K562 (cell line): ENCODE data around the gene CCNQ. TPM values are rescaled to one million over a fixed set of nuclear protein-coding genes. Genes with fewer than 3 reads are reported as not detected.

Source experiments
- ATAC-seq: fragments of 200-7000 bp; cut with Tn5 transposase; 3 replicates; pipeline ENCODE4 v1.9.1; 2020; ENCODE audit warnings: moderate library complexity
- BruUV-seq: library from RNA; stranded (reverse); fragments of 400-500 nt; replicated peaks from 2 replicates; lab custom pipeline; 2021; lab: Mats Ljungman, UMichigan
- CTCF ChIA-PET: fragments of 300-600 bp; formaldehyde crosslinking; extraction: SDS; loops from one replicate; lab custom pipeline; 2021; ENCODE audit warnings: low intra/inter-chr PET ratio; lab: Yijun Ruan, JAX
- POLR2A ChIA-PET: fragments of 300-600, 350-650 bp; sonication (Branson Sonifier 250); formaldehyde crosslinking; extraction: SDS; loops from one replicate; lab custom pipeline; 2021; ENCODE audit warnings: antibody characterized with exemption, inconsistent platforms; lab: Yijun Ruan, JAX
- DNase-seq, 4 experiments: peaks; one replicate each; pipeline versions ENCODE4 v3.0.0 to v3.0.0-alpha.2; 2011 to 2018; ENCODE audit warnings: low spot score in 3 of 4, mixed read lengths in 3 of 4; ENCODE audit errors: extremely low read depth in 1 of 4
- FAIRE-seq: peaks from 2 replicates; lab custom pipeline; 2011; peaks lifted over from hg19 to GRCh38; lab: Jason Lieb, UNC
- H2AFZ ChIP-seq: 2 replicates; pipeline ENCODE4 v1.6.0; 2011; ENCODE audit warnings: low read depth, low read length, control low read depth, inconsistent platforms
- H3K27ac ChIP-seq: fragments of 200-600 bp; 3 replicates; pipeline ENCODE4 v1.8.0; 2011; ENCODE audit warnings: low read depth, mild to moderate bottlenecking, control low read depth, inconsistent platforms, low read length, moderate library complexity, mixed read lengths; ENCODE audit errors: extremely low read depth
- H3K27me3 ChIP-seq, 2 experiments: fragments of 300-600 bp in 1 of 2; 2 replicates in 1 of 2; 3 replicates in 1 of 2; pipeline versions ENCODE4 v1.6.0 to v1.8.0; 2011; ENCODE audit warnings: inconsistent platforms in 2 of 2, low read length in 2 of 2, mild to moderate bottlenecking in 1 of 2, mixed read lengths in 1 of 2, moderate library complexity in 1 of 2; ENCODE audit not compliant: control insufficient read depth in 2 of 2, insufficient read depth in 2 of 2
- H3K36me3 ChIP-seq: fragments of 300-600 bp; 3 replicates; pipeline ENCODE4 v1.8.0; 2011; ENCODE audit warnings: mild to moderate bottlenecking, low read length, inconsistent platforms; ENCODE audit not compliant: control insufficient read depth, insufficient read depth
- H3K4me1 ChIP-seq, 2 experiments: fragments of 200-600 bp in 1 of 2; replicated peaks in 1 of 2; 2 replicates in 1 of 2; 3 replicates in 1 of 2; pipeline versions ENCODE4 v1.5.1 to v1.8.0; 2011; ENCODE audit warnings: inconsistent platforms in 2 of 2, low read length in 2 of 2, mild to moderate bottlenecking in 1 of 2, mixed read lengths in 1 of 2, moderate library complexity in 1 of 2; ENCODE audit not compliant: control insufficient read depth in 2 of 2, insufficient read depth in 2 of 2
- H3K4me2 ChIP-seq: 2 replicates; pipeline ENCODE4 v1.6.1; 2011; ENCODE audit warnings: low read length, control low read depth, inconsistent platforms, mixed read lengths; ENCODE audit not compliant: insufficient read depth
- H3K4me3 ChIP-seq: fragments of 200-600 bp; sonication (generic), shearing (Covaris generic); 2 replicates; pipeline ENCODE4 v1.5.1; 2016; ENCODE audit warnings: control low read depth, inconsistent platforms
- H3K79me2 ChIP-seq: fragments of 200-600 bp; 3 replicates; pipeline ENCODE4 v1.8.0; 2011; ENCODE audit warnings: low read length, inconsistent platforms; ENCODE audit not compliant: control insufficient read depth, insufficient read depth
- H3K9ac ChIP-seq, 2 experiments: 2 replicates each; pipeline versions ENCODE4 v1.6.0 to v1.6.1; 2011; ENCODE audit warnings: low read depth in 2 of 2, low read length in 2 of 2, control low read depth in 1 of 2, inconsistent platforms in 1 of 2, mild to moderate bottlenecking in 1 of 2, mixed read lengths in 1 of 2; ENCODE audit not compliant: insufficient read depth in 1 of 2
- H3K9me1 ChIP-seq: one replicate; pipeline ENCODE4 v1.6.0; 2011; ENCODE audit warnings: inconsistent platforms, mild to moderate bottlenecking, low read length, moderate library complexity; ENCODE audit not compliant: control insufficient read depth, insufficient read depth
- H3K9me3 ChIP-seq: replicated peaks from 2 replicates; pipeline ENCODE4 v1.5.1; 2011; ENCODE audit warnings: low read depth, low read length, inconsistent platforms; ENCODE audit not compliant: control insufficient read depth, insufficient read depth
- H4K20me1 ChIP-seq: replicated peaks from 2 replicates; pipeline ENCODE4 v1.6.1; 2011; ENCODE audit warnings: low read length, inconsistent platforms, mixed read lengths; ENCODE audit not compliant: control insufficient read depth, insufficient read depth
- HSF4 ChIP-seq: fragments of 250-450 bp; sonication (Bioruptor Pico); IDR thresholded peaks from 2 replicates; pipeline ENCODE4 v2.1.2; 2022; ENCODE audit warnings: mild to moderate bottlenecking, moderate library complexity, borderline replicate concordance
- TOE1 ChIP-seq, 2 experiments: fragments of 450-650 bp in 1 of 2; sonication (generic) in 1 of 2; formaldehyde crosslinking in 1 of 2; IDR thresholded peaks; 2 replicates each; pipeline versions ENCODE4 v1.7.1 to v1.8.0; 2016 to 2022; ENCODE audit warnings: borderline replicate concordance in 2 of 2, mild to moderate bottlenecking in 2 of 2, antibody characterized with exemption in 1 of 2, inconsistent platforms in 1 of 2, low read depth in 1 of 2, missing genetic modification reagents in 1 of 2, moderate library complexity in 1 of 2
- YY1 ChIP-seq, 3 experiments: IDR thresholded peaks; 2 replicates each; pipeline ENCODE4 v1.6.1; 2011; ENCODE audit warnings: low read length in 2 of 3, mild to moderate bottlenecking in 2 of 3, moderate library complexity in 2 of 3, borderline replicate concordance in 1 of 3, control low read depth in 1 of 3, low read depth in 1 of 3; ENCODE audit not compliant: insufficient read depth in 3 of 3, insufficient replicate concordance in 2 of 3, control insufficient read depth in 1 of 3, insufficient read length in 1 of 3; ENCODE audit errors: extremely low read depth in 1 of 3
- WGBS: fragments of 100-300 bp; shearing (Covaris generic); methylation state at CpG from one replicate; pipeline ENCODE4 v1.1.6; 2016; ENCODE audit warnings: low coverage, mixed read lengths; ENCODE audit not compliant: insufficient coverage; ENCODE audit errors: missing lambda C conversion rate; 5-methylcytosine and 5-hydroxymethylcytosine counted together
- in situ Hi-C: fragments of 300-500 bp; cut with MboI; formaldehyde crosslinking; loops from 4 replicates; pipeline ENCODE4 v1.15.0; 2018; ENCODE audit warnings: inconsistent platforms, mixed read lengths
- intact Hi-C: fragments of 100-400 bp; cut with micrococcal nuclease; formaldehyde crosslinking; loops from 2 replicates; pipeline ENCODE4 v1.14.2; 2022
- polyA plus RNA-seq, 8 experiments: library from polyadenylated mRNA; depleted of rRNA in 4 of 8; stranded (reverse) in 5 of 8; unstranded in 3 of 8; fragments of >200 nt; fragmentation: Nextera tagmentation in 2 of 8; fragmentation: Illumina TruSeq in 1 of 8; extraction: Ambion mirVana in 2 of 8; extraction: Trizol in 1 of 8; gene quantifications; 2 replicates each; pipeline versions ENCODE4 v1.2.1 to v1.2.3, GENCODE V29; 2011 to 2014; ENCODE audit warnings: inconsistent platforms in 1 of 8, missing spikeins in 1 of 8
- total RNA-seq, 7 experiments: library from RNA; depleted of rRNA in 6 of 7; stranded (reverse); fragments of >200 nt in 6 of 7; fragmentation: Illumina TruSeq in 2 of 7; extraction: Trizol in 2 of 7; gene quantifications; 2 replicates each; pipeline versions ENCODE4 v1.2.1 to v1.2.3, GENCODE V29; 2011 to 2021; ENCODE audit warnings: low replicate concordance in 1 of 7
- TF ChIP-seq, protein P1 (sequence below): fragments of 450-650 bp; IDR thresholded peaks from 2 replicates; pipeline ENCODE4 v1.6.1; 2018; ENCODE audit warnings: mild to moderate bottlenecking, low read depth; ENCODE audit not compliant: partially characterized antibody
- TF ChIP-seq, protein P2 (sequence below), 3 experiments: IDR thresholded peaks in 2 of 3; conservative IDR thresholded peaks in 1 of 3; 2 replicates each; pipeline ENCODE4 v1.5.1; 2011 to 2012; ENCODE audit warnings: low read length in 3 of 3, mild to moderate bottlenecking in 3 of 3, control low read depth in 2 of 3, improper control_type of control experiment in 1 of 3, inconsistent platforms in 1 of 3, low read depth in 1 of 3, mixed read lengths in 1 of 3, moderate library complexity in 1 of 3; ENCODE audit not compliant: insufficient read depth in 2 of 3

The CCNQ gene
- total and polyA plus RNA-seq, 9 of the 15 experiments (the other 6 are each of a cell fraction or from before 2014, with no cell fraction given), result 0.92 to 53.8 (median 25.3) TPM

DNA sequence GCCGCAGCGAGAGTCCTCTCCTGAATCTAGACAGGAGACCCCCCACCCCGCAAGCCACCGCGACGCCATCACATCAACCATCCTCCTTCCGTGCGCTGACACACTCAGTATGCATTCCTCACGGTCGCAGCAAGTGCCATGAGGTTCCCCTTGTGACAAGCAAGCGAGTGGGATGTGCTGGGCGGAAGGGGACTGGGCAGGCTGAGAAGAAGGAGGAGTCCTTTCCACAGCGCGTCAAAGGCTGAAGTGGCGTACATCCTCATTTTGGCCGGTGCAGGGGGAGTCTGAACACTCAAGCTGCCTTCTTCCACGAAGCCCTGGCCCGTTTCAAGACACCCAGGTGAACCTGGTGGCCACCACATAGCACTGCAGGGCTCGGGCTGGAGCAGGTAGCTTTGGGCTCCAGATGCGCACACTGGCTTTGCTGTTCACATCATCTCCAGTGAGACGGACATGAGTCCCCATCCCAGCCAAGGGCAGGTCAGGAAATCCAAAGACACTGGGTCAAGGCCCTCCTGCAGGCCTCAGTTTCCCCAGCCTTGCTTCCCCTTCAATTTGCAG is 30.4 kb downstream of the CCNQ start:
- 2% methylated on average over 14 of the region's 21 CpGs for WGBS
- Histone ChIP-seq H4K20me1 (peaks cover 8% of the 10 kb centered on the region; the same call in 1 of the 2 replicates), H3K79me2 (no peaks in the 10 kb centered on the region), H2AFZ (no peak overlapping the region), H3K9ac (no peak overlapping the region), H3K4me1 (peaks cover 0 to 23% of the 10 kb centered on the region in 2 experiments; a peak in 3 of 5 replicates), H3K4me2 (no peak overlapping the region), H3K4me3 (no peak overlapping the region), H3K9me3 (no peaks in the 10 kb centered on the region)
- FAIRE-seq (no peak), DNase-seq (peak; percentile 11 to 29 (median 24)), ATAC-seq (peak; percentile 76)
- in situ Hi-C loops, result no loop called here
- CTCF ChIA-PET, result no interaction called here
- BruUV-seq, result no TSS peak
- no peak for TF ChIP-seq HSF4
- TF ChIP-seq, protein P1, sequence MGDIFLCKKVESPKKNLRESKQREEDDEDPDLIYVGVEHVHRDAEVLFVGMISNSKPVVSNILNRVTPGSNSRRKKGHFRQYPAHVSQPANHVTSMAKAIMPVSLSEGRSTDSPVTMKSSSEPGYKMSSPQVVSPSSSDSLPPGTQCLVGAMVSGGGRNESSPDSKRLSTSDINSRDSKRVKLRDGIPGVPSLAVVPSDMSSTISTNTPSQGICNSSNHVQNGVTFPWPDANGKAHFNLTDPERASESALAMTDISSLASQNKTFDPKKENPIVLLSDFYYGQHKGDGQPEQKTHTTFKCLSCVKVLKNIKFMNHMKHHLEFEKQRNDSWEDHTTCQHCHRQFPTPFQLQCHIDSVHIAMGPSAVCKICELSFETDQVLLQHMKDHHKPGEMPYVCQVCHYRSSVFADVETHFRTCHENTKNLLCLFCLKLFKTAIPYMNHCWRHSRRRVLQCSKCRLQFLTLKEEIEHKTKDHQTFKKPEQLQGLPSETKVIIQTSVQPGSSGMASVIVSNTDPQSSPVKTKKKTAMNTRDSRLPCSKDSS, result no peak
- TF ChIP-seq YY1 (IDR thresholded peaks at IDR 0.05; ENCODE audit: borderline replicate concordance in 1 of 3, control insufficient read depth in 1 of 3, extremely low read depth in 1 of 3, insufficient read depth in 3 of 3, insufficient read length in 1 of 3, insufficient replicate concordance in 2 of 3, low read depth in 1 of 3, low read length in 2 of 3), result no peak
- TF ChIP-seq, protein P2, sequence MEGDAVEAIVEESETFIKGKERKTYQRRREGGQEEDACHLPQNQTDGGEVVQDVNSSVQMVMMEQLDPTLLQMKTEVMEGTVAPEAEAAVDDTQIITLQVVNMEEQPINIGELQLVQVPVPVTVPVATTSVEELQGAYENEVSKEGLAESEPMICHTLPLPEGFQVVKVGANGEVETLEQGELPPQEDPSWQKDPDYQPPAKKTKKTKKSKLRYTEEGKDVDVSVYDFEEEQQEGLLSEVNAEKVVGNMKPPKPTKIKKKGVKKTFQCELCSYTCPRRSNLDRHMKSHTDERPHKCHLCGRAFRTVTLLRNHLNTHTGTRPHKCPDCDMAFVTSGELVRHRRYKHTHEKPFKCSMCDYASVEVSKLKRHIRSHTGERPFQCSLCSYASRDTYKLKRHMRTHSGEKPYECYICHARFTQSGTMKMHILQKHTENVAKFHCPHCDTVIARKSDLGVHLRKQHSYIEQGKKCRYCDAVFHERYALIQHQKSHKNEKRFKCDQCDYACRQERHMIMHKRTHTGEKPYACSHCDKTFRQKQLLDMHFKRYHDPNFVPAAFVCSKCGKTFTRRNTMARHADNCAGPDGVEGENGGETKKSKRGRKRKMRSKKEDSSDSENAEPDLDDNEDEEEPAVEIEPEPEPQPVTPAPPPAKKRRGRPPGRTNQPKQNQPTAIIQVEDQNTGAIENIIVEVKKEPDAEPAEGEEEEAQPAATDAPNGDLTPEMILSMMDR (IDR thresholded peaks at IDR 0.05 in 2 of 3, conservative IDR thresholded peaks at IDR 0.05 in 1 of 3; ENCODE audit: insufficient read depth in 2 of 3, low read depth in 1 of 3, low read length in 3 of 3), result peak in 2 of 3 experiments; percentile 4 to 43; a peak in 2 of 6 replicates
- TF ChIP-seq TOE1 (IDR thresholded peaks at IDR 0.05; ENCODE audit: borderline replicate concordance), result no peak
- TF ChIP-seq TOE1 (CRISPR knock-in tag; IDR thresholded peaks at IDR 0.05; ENCODE audit: borderline replicate concordance, low read depth), result no peak
- TF ChIP-seq, all 486 proteins: peak for 1
- peaks cover 14 to 86% of the 10 kb centered on the region in 2 experiments; a peak in 3 of 5 replicates for H3K27me3 ChIP-seq
- intact Hi-C loops, result no loop called here
- H3K36me3 ChIP-seq, result no peaks in the 10 kb centered on the region
- POLR2A ChIA-PET, result interaction anchor here (0.7 to 0.9 kb wide), 2 partner anchors 10 to 980 kb away, joined by 3 to 4 read pairs; no protein-coding TSS in a partner anchor
- H3K27ac ChIP-seq, result no peak overlapping the region
- no peaks in the 10 kb centered on the region for H3K9me1 ChIP-seq
